HG03342 (cell line): ENCODE data around the gene ETS1.

Source experiments
- ATAC-seq: cut with Tn5 transposase; IDR thresholded peaks from one replicate; pipeline ENCODE4 v1.9.1; 2021; ENCODE audit warnings: mild to moderate bottlenecking, moderate library complexity; ENCODE audit not compliant: unreplicated experiment

ETS1 gene

GRCh38 chr11:128587415-128587814 lies at the start of gene ETS1:
TSS of gene ETS1 (minus strand) at chr11:128587558. CDS start at chr11:128573130, 14,428 bp downstream.
- no peak for ATAC-seq

DNA sequence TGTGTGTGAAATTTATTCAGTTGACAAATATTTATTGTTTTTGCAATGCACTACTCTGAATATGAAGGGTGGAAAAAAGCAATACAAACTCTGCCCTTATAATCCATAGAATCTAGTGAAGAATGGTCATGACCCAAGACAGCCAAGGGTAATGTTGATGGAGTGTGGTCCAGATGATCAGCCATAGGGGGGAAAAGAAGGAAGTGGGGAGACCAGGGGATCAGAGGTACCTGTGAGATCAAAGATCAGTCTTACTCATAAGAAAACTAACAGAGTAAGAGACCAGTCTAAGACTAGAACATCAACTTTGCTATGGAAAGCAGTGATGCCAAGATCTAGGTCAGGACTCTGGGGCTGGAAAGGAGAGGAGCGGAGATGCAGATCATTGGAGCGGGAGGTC lies 47.0 kb upstream of the ETS1 start:
- no peak for ATAC-seq

DNA sequence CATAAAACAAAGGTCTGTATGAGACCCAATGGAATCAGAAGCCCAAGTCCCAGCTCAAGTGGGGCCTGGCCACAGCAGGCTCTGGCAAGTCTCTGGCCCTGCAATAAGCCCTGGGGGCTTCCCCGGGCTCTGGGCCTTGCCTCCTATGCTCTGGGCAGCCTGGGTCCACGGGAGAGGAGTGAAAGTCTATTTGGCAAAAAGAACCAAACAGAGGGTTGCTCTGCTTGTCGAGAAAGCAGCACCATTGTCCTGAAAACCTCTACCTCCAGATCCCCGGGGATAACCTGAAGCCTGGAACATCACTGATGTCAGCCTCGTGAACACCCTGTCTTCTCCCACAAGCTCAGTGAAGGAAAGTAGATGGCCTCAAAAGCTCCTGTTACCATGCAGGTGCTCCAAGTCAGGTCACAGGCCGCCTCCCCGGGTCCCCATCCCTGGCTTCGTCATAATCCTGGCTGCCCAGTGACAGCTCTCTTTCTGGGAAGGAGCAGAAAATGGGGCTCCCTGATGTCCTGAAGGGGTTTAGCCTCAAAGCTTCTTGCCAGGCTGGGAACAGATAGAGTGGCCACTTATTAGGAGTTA lies 46.1 kb upstream of the ETS1 start:
- ATAC-seq = no peak

- no peak for ATAC-seq
Measured at GRCh38 chr11:128632141-128632791, 44.9 kb upstream of the ETS1 start.

DNA sequence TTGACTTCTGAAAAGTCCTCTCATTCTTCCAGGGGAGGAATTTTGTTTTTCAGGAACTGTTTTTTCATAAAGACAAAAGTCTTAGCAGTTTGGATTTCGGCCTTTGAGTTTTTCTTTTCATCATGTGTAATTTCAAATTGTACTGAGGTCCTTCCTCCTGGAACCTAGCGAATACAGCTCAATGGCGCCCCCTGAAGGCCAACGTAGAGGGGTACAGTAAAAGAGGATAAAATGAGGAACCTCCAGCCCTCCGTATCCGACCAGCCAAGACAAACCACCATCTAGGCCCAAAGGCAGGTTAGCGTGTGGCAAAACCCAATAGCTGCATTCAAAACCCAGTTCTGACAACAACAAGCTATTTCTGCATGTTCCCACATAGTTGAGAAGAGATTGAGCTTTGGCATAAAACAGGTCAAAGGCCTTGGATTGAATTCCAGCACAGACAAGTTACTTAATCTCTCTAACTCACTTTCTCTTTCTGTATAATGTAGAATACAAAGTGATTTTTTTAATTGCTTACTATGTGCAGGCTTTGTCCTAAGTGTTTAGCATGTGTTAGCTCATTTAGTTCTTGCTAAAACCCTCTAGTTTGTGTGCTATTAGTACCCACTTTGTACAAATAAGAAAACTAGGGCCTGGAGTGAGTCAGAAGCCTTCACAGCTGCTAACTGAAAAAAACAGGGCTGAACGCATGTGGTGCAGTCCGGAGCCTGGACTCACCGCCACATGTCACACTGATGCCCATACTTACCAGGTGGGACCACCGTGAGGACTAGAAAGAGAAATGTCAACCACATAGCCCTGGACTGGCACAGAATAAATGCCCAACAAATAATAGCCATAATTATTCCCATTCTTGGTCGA lies 43.2 kb upstream of the ETS1 start:
- peak; percentile 69 for ATAC-seq

DNA sequence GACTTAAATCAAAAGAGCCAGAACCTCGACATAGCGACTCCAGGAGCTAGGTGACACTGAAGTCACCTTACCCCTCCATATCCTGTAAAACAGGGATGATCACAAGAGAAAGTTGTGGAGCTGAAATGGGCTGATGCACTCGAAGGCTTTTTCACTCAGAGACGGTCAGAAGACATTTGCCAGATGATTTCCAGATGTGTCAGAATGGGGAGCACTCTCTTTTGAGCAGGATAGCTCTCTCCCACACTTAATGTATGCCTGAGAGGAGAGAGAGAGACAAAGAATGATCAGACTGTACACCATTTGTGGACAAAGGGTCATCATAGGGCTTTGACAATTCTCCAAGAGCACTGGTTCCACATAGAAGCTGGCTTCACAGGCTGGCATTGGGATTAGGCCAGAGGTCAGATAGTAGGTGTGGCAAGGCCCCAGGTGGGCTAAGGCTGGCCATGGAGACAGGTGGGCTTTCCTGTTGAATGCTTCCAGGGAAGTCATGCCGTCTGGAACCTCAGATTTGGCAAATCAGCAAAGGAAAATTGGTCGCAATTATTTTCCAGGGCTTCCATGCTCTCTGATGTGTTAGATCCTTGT lies 42.3 kb upstream of the ETS1 start:
- no peak for ATAC-seq

DNA sequence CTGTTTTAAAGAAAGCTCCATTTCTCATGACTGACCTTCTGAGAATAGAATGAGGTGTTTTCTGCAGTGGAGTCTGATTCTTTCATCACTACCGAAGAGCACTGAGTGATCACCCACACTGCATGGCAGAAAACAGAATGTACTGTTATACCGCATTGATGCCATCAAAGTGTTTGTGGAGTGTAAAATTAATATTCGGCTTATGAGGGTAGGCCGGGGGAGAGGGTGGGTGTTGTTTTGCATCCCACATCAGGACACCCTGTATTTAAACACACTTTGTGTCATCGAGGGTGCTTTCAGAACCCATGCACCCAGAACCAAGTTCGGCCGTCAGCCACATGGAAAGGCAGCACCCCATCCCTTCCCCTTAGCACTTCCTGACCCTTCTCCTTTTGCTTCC lies 41.3 kb upstream of the ETS1 start:
- no peak for ATAC-seq

DNA sequence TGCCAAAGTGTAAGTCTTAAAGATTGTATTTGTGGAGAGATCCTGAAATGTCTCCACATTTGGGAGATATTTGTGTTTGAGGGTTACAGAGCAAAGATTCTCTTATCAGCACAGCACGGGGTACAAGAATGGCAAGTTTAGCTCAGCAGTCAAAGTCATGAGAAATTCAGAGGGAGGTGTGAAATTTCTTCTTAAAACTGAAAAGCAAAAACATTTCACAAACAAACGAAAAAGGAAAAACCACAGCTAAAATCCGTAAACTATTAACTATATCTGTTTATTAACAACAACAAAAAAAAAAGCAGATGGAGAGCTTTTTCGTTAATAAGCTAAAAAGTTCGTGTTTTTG lies 40.9 kb upstream of the ETS1 start:
- peak; percentile 2 for ATAC-seq

DNA sequence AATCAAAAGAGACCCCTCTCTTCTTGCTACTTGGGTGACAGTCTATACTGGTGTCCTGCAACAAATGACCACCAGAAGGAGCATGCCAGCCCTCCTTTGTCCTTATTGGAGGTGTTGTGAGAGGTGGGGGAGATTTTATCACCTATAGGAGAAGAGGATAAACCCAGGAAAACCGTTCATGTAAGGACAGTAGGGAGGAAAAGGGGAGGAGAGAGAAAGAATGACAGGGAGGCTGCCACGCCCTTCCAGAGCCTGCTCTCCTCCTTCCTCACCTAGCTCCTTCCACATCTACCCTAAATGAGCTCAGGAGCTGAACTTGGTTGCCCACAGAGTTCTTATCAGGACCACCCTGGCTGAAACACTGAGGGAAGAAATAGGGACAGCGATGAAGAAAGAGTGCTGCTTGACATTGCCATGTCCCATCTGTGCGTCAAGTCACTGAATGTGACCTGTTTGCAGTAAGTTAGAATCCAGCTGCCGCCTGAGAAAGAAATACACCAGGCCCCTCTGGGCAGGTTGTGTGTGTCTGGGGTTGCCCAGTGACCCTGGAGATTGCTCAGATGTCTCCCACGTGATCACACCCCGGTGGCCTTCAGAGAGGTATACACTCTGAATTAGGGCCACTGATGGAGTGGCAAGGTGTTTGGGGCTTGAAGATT lies 40.4 kb upstream of the ETS1 start:
- peak; percentile 40 for ATAC-seq

DNA sequence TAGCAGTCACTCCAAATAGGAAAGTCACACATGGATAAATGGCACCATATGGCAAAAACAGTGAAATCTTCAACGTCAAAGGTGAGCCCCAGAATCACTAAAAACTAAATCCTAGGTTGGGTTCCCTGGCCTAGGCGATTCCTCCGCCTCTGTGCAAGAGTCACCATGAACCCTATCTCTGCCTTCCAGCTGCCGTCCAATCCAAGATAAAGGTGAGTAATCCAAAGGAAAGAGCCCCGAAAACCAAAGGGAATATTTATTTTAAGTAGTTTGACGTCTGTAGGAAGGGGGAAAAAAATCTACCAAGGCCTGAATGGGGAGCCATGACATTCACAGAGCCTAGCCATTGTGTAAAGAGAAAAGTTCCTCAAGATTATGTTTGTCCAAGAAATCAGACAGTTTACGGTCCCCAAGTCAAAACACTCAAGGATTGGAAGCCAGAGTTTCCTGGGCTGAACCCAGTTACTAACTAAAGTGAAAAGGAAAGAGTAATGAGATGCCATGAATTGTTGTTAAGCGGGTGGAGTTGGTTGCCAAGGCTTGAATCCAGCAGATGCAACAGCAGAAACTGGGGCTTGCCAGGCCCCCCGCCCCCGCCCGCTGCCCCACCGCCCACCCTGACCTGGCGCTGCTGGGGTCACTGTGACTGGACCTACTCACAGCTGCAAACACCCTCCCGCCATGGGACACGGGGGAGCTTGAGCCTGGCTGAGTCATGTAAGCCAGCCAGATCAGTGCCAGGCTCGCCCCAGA lies 39.7 kb upstream of the ETS1 start:
- ATAC-seq = no peak

GRCh38 chr11:128625746-128626145 lies 38.4 kb upstream of the ETS1 start:
- ATAC-seq = no peak

GRCh38 chr11:128625326-128625725 lies 38.0 kb upstream of the ETS1 start:
- no peak for ATAC-seq

GRCh38 chr11:128624269-128625175 lies 37.2 kb upstream of the ETS1 start:
- ATAC-seq = peak; percentile 55

- ATAC-seq = no peak
Measured at GRCh38 chr11:128623091-128623490, 35.7 kb upstream of the ETS1 start.

- no peak for ATAC-seq
Measured at GRCh38 chr11:128621601-128622501, 34.5 kb upstream of the ETS1 start.

GRCh38 chr11:128620309-128621100 lies 33.1 kb upstream of the ETS1 start:
- no peak for ATAC-seq

DNA sequence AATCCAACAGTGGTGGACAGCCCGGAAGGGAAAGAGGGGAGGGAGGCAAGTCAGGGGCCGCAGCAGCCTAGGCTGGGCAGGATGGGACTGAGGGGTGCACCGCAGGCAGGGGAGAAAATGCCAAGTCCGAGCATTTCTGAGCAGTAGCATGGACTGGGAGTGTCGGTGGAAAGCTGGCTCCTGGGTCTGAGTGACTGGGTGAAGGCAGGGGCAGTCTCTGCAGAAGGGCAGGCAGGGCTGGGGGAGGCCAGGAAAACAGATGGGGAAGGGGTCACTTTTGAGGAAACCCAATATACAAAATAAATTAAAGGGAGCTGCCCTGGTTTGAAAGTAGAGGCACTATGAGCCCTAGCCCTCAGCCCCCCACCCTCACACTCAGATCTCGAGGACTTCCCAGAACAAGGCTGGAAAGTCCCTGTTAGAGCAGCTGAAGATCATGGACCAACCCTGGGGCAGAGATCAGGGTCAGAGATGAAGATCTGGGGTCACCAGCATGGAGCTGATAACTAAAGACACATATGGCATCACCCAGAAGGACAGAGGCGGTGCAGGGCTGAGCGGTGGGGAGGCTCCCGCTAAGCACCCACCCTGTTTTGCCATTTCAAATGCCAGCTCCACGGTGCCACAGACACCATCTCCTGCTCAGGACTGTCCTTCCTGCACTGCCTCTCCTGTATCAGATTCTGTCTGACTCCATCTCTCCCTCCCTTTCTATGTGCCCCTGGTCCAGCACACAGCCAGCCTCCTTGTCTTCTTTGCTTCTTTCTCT lies 32.4 kb upstream of the ETS1 start:
- ATAC-seq = no peak
